HepG2 (cell line): ENCODE measurements around the gene EMC9. TPM values are rescaled to one million over a fixed set of nuclear protein-coding genes. Genes with fewer than 3 reads are reported as not detected.

Source experiments
- AGO2 ChIP-seq: fragments of 200-400 bp; formaldehyde crosslinking; optimal IDR thresholded peaks from 2 replicates; pipeline ENCODE3; 2017; ENCODE audit warnings: mild to moderate bottlenecking, low read depth, low read length, moderate library complexity
- ATAD3A ChIP-seq: sonication (generic); formaldehyde crosslinking; IDR thresholded peaks from 2 replicates; pipeline ENCODE4 v1.4.0; 2020; ENCODE audit warnings: missing genetic modification reagents
- ATF7-NPFF ChIP-seq: sonication (generic); formaldehyde crosslinking; IDR thresholded peaks from 2 replicates; pipeline ENCODE4 v1.8.1; 2023; ENCODE audit warnings: mild to moderate bottlenecking, low read depth, missing genetic modification reagents, moderate library complexity
- ETV6 ChIP-seq: sonication (generic); formaldehyde crosslinking; conservative IDR thresholded peaks from 2 replicates; pipeline ENCODE4 v1.4.0; 2020; ENCODE audit warnings: missing genetic modification reagents
- HNRNPLL ChIP-seq: fragments of 200-400 bp; formaldehyde crosslinking; IDR thresholded peaks from 2 replicates; pipeline ENCODE4 v1.6.1; 2017; ENCODE audit warnings: mild to moderate bottlenecking, low read depth, low read length; ENCODE audit not compliant: poor library complexity, severe bottlenecking
- HOXA3 ChIP-seq: sonication (generic); formaldehyde crosslinking; IDR thresholded peaks from 2 replicates; pipeline ENCODE4 v1.5.0; 2020; ENCODE audit warnings: missing genetic modification reagents
- NFATC3 ChIP-seq: sonication (generic); formaldehyde crosslinking; IDR thresholded peaks from 2 replicates; pipeline ENCODE4 v1.5.1; 2020; ENCODE audit warnings: mild to moderate bottlenecking, missing genetic modification reagents
- ONECUT2 ChIP-seq: sonication (generic); formaldehyde crosslinking; IDR thresholded peaks from 2 replicates; pipeline ENCODE4 v1.4.0; 2020; ENCODE audit warnings: missing genetic modification reagents
- RBFOX2 ChIP-seq: fragments of 200-400 bp; formaldehyde crosslinking; IDR thresholded peaks from 2 replicates; pipeline ENCODE4 v1.6.1; 2017; ENCODE audit warnings: low read depth, mild to moderate bottlenecking, low read length
- RFX1 ChIP-seq: fragments of 450-650 bp; IDR thresholded peaks from 2 replicates; pipeline ENCODE4 v1.6.1; 2017
- SATB2 ChIP-seq: sonication (generic); formaldehyde crosslinking; IDR thresholded peaks from 2 replicates; pipeline ENCODE4 v1.5.0; 2020; ENCODE audit warnings: missing genetic modification reagents
- SMAD3 ChIP-seq: sonication (generic); formaldehyde crosslinking; IDR thresholded peaks from 2 replicates; pipeline ENCODE4 v1.4.0; 2020; ENCODE audit warnings: missing genetic modification reagents
- SMARCE1 ChIP-seq: fragments of 450-650 bp; IDR thresholded peaks from 2 replicates; pipeline ENCODE4 v1.6.1; 2017; ENCODE audit warnings: borderline replicate concordance
- SRSF4 ChIP-seq: fragments of 200-400 bp; formaldehyde crosslinking; IDR thresholded peaks from one replicate; pipeline ENCODE4 v1.6.1; 2018; ENCODE audit warnings: mild to moderate bottlenecking, low read depth, low read length, moderate library complexity; ENCODE audit not compliant: poor library complexity, severe bottlenecking
- ZIK1 ChIP-seq: sonication (generic); formaldehyde crosslinking; IDR thresholded peaks from 2 replicates; pipeline ENCODE4 v1.5.0; 2020; ENCODE audit warnings: mild to moderate bottlenecking, low read depth, missing genetic modification reagents, borderline replicate concordance
- ZNF160 ChIP-seq: sonication (generic); formaldehyde crosslinking; IDR thresholded peaks from 2 replicates; pipeline ENCODE4 v1.8.0; 2022; ENCODE audit warnings: mild to moderate bottlenecking, inconsistent platforms, missing genetic modification reagents
- ZNF33B ChIP-seq: sonication (generic); formaldehyde crosslinking; IDR thresholded peaks from 2 replicates; pipeline ENCODE4 v1.5.1; 2020; ENCODE audit warnings: mild to moderate bottlenecking, missing genetic modification reagents
- ZNF570 ChIP-seq: sonication (generic); formaldehyde crosslinking; IDR thresholded peaks from 2 replicates; pipeline ENCODE4 v1.4.0; 2020; ENCODE audit warnings: mild to moderate bottlenecking, missing genetic modification reagents, borderline replicate concordance
- ZNF792 ChIP-seq: IDR thresholded peaks from 2 replicates; pipeline ENCODE4 v1.6.1; 2016
- ZNF879 ChIP-seq: sonication (generic); formaldehyde crosslinking; IDR thresholded peaks from 2 replicates; pipeline ENCODE4 v1.8.1; 2023; ENCODE audit warnings: missing genetic modification reagents
- polyA plus RNA-seq, 8 experiments: library from polyadenylated mRNA; depleted of rRNA in 3 of 8; stranded (reverse) in 7 of 8; unstranded in 1 of 8; fragments of >200 nt; fragmentation: Illumina TruSeq in 4 of 8; extraction: Trizol in 4 of 8; gene quantifications; 2 replicates each; pipeline versions ENCODE4 v1.2.1 to v1.2.3, GENCODE V29; 2011 to 2016; ENCODE audit warnings: low read depth in 4 of 8, missing spikeins in 1 of 8, mixed read lengths in 1 of 8; ENCODE audit not compliant: insufficient read depth in 1 of 8
- total RNA-seq, 5 experiments: library from RNA; depleted of rRNA; stranded (reverse); fragments of >200 nt; fragmentation: Illumina TruSeq; extraction: Trizol; gene quantifications; 2 replicates each; pipeline ENCODE4 v1.2.3, GENCODE V29; 2016; ENCODE audit warnings: low read depth in 1 of 5
- TF ChIP-seq, protein P1 (sequence below): sonication (generic); formaldehyde crosslinking; IDR thresholded peaks from 2 replicates; pipeline ENCODE4 v1.8.1; 2023; ENCODE audit warnings: mild to moderate bottlenecking, missing genetic modification reagents, borderline replicate concordance
- TF ChIP-seq, protein P2 (sequence below): fragments of 450-650 bp; IDR thresholded peaks from 2 replicates; pipeline ENCODE4 v1.6.1; 2017; ENCODE audit warnings: mild to moderate bottlenecking
- TF ChIP-seq, protein P3 (sequence below): sonication (generic); formaldehyde crosslinking; conservative IDR thresholded peaks from 2 replicates; pipeline ENCODE4 v1.4.0; 2020; ENCODE audit warnings: missing genetic modification reagents
- TF ChIP-seq, protein P4 (sequence below), 2 experiments: sonication (generic) in 1 of 2; formaldehyde crosslinking in 1 of 2; IDR thresholded peaks; 2 replicates each; pipeline versions ENCODE4 v1.5.1 to v1.6.1; 2011 to 2020; ENCODE audit warnings: borderline replicate concordance in 1 of 2, low read depth in 1 of 2, low read length in 1 of 2, mild to moderate bottlenecking in 1 of 2, missing genetic modification reagents in 1 of 2, moderate library complexity in 1 of 2

The EMC9 gene
- total and polyA plus RNA-seq, 2 of the 13 experiments (the other 11 are each of a cell fraction or from before 2014, with no cell fraction given), result 60.5 to 78.7 TPM

DNA sequence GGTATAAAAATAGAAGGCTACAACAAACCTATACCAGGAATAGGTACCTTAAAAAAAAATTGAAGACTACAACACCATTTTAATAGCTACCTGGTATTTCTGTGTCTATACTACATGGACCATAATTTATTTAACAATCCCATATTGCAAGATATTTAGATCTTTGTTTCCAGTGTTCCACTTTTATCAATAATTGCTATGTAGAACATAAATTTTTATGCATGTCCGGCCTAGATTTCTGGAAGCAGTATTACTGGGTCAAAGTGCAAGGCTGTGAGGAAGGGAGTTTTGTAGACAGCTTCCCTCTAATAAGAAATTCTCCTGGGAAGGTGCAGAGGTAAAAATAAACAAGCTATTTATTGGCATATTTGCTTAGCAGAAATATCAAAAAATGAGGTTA lies 30.9 kb downstream of the EMC9 start (continued):
- TF ChIP-seq SRSF4, result no peak
- TF ChIP-seq ONECUT2 (CRISPR knock-in tag), result no peak
- TF ChIP-seq, protein P1, sequence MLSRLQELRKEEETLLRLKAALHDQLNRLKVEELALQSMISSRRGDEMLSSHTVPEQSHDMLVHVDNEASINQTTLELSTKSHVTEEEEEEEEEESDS (CRISPR knock-in tag), result no peak
- TF ChIP-seq ZNF33B (CRISPR knock-in tag), result no peak
- no peak for TF ChIP-seq AGO2
- no peak for TF ChIP-seq ETV6 (CRISPR knock-in tag)
- peak; percentile 24; the same call in 1 of the 2 replicates for TF ChIP-seq ZNF879
- TF ChIP-seq ZNF792 (CRISPR knock-in tag), result no peak
- TF ChIP-seq RFX1, result no peak
- TF ChIP-seq, protein P2, sequence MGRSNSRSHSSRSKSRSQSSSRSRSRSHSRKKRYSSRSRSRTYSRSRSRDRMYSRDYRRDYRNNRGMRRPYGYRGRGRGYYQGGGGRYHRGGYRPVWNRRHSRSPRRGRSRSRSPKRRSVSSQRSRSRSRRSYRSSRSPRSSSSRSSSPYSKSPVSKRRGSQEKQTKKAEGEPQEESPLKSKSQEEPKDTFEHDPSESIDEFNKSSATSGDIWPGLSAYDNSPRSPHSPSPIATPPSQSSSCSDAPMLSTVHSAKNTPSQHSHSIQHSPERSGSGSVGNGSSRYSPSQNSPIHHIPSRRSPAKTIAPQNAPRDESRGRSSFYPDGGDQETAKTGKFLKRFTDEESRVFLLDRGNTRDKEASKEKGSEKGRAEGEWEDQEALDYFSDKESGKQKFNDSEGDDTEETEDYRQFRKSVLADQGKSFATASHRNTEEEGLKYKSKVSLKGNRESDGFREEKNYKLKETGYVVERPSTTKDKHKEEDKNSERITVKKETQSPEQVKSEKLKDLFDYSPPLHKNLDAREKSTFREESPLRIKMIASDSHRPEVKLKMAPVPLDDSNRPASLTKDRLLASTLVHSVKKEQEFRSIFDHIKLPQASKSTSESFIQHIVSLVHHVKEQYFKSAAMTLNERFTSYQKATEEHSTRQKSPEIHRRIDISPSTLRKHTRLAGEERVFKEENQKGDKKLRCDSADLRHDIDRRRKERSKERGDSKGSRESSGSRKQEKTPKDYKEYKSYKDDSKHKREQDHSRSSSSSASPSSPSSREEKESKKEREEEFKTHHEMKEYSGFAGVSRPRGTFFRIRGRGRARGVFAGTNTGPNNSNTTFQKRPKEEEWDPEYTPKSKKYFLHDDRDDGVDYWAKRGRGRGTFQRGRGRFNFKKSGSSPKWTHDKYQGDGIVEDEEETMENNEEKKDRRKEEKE, result no peak
- no peak for TF ChIP-seq SMAD3 (CRISPR knock-in tag)
- TF ChIP-seq HNRNPLL, result no peak
- no peak for TF ChIP-seq ZNF160 (CRISPR knock-in tag)
- peak; percentile 73; the same call in 1 of the 2 replicates for TF ChIP-seq ATF7-NPFF
- TF ChIP-seq SATB2 (CRISPR knock-in tag), result no peak
- TF ChIP-seq NFATC3 (CRISPR knock-in tag), result no peak
- TF ChIP-seq ZIK1, result no peak
- no peak for TF ChIP-seq ZNF570 (CRISPR knock-in tag)
- TF ChIP-seq, protein P3, sequence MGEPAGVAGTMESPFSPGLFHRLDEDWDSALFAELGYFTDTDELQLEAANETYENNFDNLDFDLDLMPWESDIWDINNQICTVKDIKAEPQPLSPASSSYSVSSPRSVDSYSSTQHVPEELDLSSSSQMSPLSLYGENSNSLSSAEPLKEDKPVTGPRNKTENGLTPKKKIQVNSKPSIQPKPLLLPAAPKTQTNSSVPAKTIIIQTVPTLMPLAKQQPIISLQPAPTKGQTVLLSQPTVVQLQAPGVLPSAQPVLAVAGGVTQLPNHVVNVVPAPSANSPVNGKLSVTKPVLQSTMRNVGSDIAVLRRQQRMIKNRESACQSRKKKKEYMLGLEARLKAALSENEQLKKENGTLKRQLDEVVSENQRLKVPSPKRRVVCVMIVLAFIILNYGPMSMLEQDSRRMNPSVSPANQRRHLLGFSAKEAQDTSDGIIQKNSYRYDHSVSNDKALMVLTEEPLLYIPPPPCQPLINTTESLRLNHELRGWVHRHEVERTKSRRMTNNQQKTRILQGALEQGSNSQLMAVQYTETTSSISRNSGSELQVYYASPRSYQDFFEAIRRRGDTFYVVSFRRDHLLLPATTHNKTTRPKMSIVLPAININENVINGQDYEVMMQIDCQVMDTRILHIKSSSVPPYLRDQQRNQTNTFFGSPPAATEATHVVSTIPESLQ (CRISPR knock-in tag), result no peak
- TF ChIP-seq ATAD3A, result no peak
- TF ChIP-seq SMARCE1, result no peak
- TF ChIP-seq HOXA3 (CRISPR knock-in tag), result no peak
- no peak for TF ChIP-seq RBFOX2
- TF ChIP-seq, protein P4, sequence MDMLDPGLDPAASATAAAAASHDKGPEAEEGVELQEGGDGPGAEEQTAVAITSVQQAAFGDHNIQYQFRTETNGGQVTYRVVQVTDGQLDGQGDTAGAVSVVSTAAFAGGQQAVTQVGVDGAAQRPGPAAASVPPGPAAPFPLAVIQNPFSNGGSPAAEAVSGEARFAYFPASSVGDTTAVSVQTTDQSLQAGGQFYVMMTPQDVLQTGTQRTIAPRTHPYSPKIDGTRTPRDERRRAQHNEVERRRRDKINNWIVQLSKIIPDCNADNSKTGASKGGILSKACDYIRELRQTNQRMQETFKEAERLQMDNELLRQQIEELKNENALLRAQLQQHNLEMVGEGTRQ (IDR thresholded peaks at IDR 0.05; ENCODE audit: low read depth, low read length), result no peak
- TF ChIP-seq, protein P4 (CRISPR knock-in tag; IDR thresholded peaks at IDR 0.05; ENCODE audit: borderline replicate concordance), result no peak
